Activated CD8-positive, alpha-beta T cell treated with anti-CD3 and anti-CD28 coated beads for 36 hours (primary cell): Measurements from ENCODE around the gene USP44. TPM values are rescaled to one million over a fixed set of nuclear protein-coding genes. Genes with fewer than 3 reads are reported as not detected.
A peak's percentile ranks its signal among the peaks of the same experiment; 100 is the strongest.

ENCODE experiments used
- ATAC-seq: fragments of 200-7000 bp; cut with Tn5 transposase; one replicate; pipeline ENCODE4 v1.10.0; 2021; ENCODE audit warnings: mild to moderate bottlenecking, moderate library complexity
- CTCF ChIA-PET: fragments of 350-600 bp; sonication (Branson Sonifier 250); formaldehyde crosslinking; loops from one replicate; lab custom pipeline; 2021; ENCODE audit warnings: antibody characterized with exemption; lab: Charles Lee
- POLR2A ChIA-PET: fragments of 350-600 bp; sonication (Branson Sonifier 250); formaldehyde crosslinking; loops from one replicate; lab custom pipeline; 2021; ENCODE audit warnings: antibody characterized with exemption; lab: Charles Lee
- DNase-seq: peaks from one replicate; pipeline ENCODE4 v3.0.0-alpha.2; 2020
- H3K27ac Mint-ChIP-seq: one replicate; pipeline ENCODE4 v1.8.0; 2021; ENCODE audit warnings: mild to moderate bottlenecking, mixed read lengths
- H3K27me3 Mint-ChIP-seq: one replicate; pipeline ENCODE4 v1.8.0; 2021; ENCODE audit warnings: mixed read lengths
- H3K36me3 Mint-ChIP-seq: one replicate; pipeline ENCODE4 v1.8.0; 2021; ENCODE audit warnings: low read depth, mixed read lengths
- H3K4me1 Mint-ChIP-seq: one replicate; pipeline ENCODE4 v1.8.0; 2021; ENCODE audit warnings: low read depth, mixed read lengths
- H3K4me3 Mint-ChIP-seq: one replicate; pipeline ENCODE4 v1.8.0; 2021; ENCODE audit warnings: mild to moderate bottlenecking, moderate library complexity, mixed read lengths
- H3K9me3 Mint-ChIP-seq: one replicate; pipeline ENCODE4 v1.8.0; 2021; ENCODE audit warnings: mixed read lengths
- intact Hi-C: fragments of 100-400 bp; cut with micrococcal nuclease; formaldehyde crosslinking; loops from one replicate; pipeline ENCODE4 v1.10.0; 2022
- total RNA-seq, 2 experiments: library from RNA; stranded (reverse); gene quantifications; one replicate each; pipeline ENCODE4 v1.2.3, GENCODE V29; 2021
- TF ChIP-seq, protein P1 (sequence below): fragments of 200-600 bp; IDR thresholded peaks from one replicate; pipeline ENCODE4 v1.8.0; 2022; ENCODE audit warnings: antibody characterized with exemption, mild to moderate bottlenecking

Gene USP44
- total RNA-seq, 2 experiments from 2014 or later = 15.2 to 15.5 TPM

DNA sequence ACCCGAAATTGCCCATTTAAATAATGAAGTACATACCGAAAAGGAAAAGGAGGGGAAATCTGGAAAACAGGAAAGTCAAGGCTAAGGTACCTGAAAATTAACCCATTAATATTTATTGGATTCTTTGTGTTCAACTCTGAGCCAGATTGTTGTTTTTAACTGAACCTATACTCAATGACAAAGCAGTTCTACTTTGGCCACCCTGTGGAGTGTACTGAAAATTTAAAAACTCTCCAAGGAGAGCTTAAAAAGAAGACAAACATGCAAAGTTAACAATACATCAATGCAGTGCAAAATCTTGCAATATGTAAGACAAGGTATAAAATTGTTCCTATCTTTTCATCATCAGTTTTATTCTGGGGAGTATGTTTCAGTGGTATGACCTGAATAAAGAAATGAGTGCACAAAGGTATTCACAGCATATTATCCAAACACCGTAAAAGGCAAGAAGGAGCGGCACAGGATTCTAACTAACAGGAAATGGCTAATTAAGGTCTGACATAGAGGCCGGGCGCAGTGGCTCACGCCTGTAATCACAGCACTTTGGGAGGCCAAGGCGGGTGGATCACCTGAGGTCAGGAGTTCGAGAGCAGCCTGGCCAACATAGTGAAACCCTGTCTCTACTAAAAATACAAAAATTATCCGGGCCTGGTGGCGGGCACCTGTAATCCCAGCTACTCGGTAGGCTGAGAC is 1.7 kb downstream of the USP44 start:
- Mint-ChIP-seq H3K27ac (peak overlapping the region; percentile 62), H3K27me3 (peaks cover 5% of the 10 kb centered on the region), H3K4me3 (peak overlapping the region; percentile 82), H3K4me1 (peaks cover 48% of the 10 kb centered on the region), H3K36me3 (peaks cover 11% of the 10 kb centered on the region), H3K9me3 (peaks cover 6% of the 10 kb centered on the region)
- intact Hi-C loops = no loop called here
- TF ChIP-seq, protein P1, sequence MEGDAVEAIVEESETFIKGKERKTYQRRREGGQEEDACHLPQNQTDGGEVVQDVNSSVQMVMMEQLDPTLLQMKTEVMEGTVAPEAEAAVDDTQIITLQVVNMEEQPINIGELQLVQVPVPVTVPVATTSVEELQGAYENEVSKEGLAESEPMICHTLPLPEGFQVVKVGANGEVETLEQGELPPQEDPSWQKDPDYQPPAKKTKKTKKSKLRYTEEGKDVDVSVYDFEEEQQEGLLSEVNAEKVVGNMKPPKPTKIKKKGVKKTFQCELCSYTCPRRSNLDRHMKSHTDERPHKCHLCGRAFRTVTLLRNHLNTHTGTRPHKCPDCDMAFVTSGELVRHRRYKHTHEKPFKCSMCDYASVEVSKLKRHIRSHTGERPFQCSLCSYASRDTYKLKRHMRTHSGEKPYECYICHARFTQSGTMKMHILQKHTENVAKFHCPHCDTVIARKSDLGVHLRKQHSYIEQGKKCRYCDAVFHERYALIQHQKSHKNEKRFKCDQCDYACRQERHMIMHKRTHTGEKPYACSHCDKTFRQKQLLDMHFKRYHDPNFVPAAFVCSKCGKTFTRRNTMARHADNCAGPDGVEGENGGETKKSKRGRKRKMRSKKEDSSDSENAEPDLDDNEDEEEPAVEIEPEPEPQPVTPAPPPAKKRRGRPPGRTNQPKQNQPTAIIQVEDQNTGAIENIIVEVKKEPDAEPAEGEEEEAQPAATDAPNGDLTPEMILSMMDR = no peak
- ATAC-seq (no peak), DNase-seq (no peak)
- ChIA-PET CTCF (no interaction called here), POLR2A (interaction anchor here (0.5 to 1.0 kb wide), 3 partner anchors 31 to 444 kb away, joined by 3 to 5 read pairs (median 4); partner anchors contain the start of gene METAP2)

DNA sequence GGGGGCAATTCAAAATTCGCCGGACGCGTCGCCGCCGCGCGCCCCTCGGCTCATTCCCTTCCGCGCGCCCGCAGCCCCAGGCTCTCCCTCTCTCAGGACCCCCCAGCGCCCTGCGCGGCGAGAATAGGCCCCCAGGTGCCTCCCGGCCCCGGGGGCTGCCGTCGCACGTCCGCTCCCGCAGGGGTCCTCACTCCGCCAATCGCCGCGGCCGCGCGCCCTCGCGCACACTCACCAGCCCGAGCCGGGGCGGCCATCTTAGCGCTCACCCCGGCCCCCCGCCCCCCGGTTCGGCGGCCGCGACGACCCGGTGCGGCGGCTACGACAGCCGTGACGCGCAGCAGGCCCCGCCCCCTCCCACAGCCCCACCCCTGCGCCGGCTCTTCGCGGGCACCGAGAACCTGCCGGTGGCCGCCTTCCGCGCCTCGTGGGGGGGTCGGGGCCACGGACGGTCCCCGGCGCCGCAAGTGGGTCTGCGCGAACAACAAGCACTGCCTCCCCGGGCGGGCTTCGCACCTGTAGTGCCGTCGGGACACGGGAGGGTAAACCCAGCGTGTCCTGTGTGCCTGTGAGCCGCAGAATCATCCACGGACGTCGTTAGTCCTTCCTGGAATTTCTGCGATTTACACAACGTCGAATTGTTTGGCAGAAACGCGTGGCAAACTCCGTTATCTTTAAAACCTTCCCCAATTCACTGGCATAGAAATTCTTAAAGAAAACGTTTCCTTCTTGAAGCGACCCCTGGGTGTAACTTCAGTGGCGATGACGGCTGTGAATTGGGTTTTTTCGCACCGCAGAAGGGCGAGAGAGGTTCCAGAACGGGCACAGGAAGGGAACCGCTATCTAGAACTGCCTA is 2.5 kb downstream of the USP44 start:
- Mint-ChIP-seq H3K36me3 (peaks cover 9% of the 10 kb centered on the region), H3K4me3 (peak overlapping the region; percentile 82), H3K9me3 (peaks cover 6% of the 10 kb centered on the region), H3K27ac (peak overlapping the region; percentile 78), H3K27me3 (peaks cover 5% of the 10 kb centered on the region), H3K4me1 (peaks cover 42% of the 10 kb centered on the region)
- TF ChIP-seq, protein P1 = no peak
- ATAC-seq (peak; percentile 69), DNase-seq (peak; percentile 71)
- intact Hi-C loops = no loop called here
- CTCF ChIA-PET = interaction anchor here (1.2 kb wide), 1 partner anchor 10 kb away, joined by 7 read pairs; no protein-coding TSS in a partner anchor
- POLR2A ChIA-PET = interaction anchor here (0.6 to 1.5 kb wide), 4 partner anchors 31 to 851 kb away, joined by 3 to 10 read pairs (median 4); partner anchors contain the start of genes CDK17 and METAP2

DNA sequence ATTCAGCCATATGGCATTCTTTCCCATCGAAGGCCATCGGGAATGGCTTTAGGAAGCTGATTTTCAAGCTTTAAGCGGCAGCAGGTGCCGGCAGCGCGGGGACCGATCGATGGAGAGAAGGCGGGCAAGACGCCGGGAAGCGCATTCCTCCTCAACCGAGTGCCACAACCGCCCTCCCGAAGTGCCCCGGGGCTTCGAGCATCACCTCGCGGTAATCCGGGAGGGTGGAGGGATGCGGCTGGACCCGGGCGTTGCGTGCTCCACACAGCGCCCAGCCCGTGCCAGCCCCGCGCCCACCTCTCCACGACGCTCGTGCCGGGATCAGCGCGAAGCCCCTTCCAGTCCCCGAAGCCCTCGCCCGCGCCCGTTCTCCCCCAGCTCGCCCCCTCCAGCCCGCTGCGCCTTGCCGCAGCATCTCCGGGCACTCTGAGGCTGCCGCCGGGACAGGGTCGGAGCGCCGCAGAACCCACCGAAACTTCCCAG is 3.2 kb downstream of the USP44 start:
- DNase-seq (peak; percentile 46), ATAC-seq (peak; percentile 40)
- CTCF ChIA-PET = interaction anchor here (1.2 kb wide), 1 partner anchor 9 kb away, joined by 7 read pairs; no protein-coding TSS in a partner anchor
- intact Hi-C loops = no loop called here
- H3K4me1 Mint-ChIP-seq = peaks cover 36% of the 10 kb centered on the region
- peaks cover 6% of the 10 kb centered on the region for H3K9me3 Mint-ChIP-seq
- TF ChIP-seq, protein P1 = no peak
- H3K36me3 Mint-ChIP-seq = peaks cover 9% of the 10 kb centered on the region
- POLR2A ChIA-PET = interaction anchor here (0.8 to 1.5 kb wide), 5 partner anchors 8 to 852 kb away, joined by 3 to 10 read pairs (median 3); partner anchors contain the start of genes CDK17 and METAP2
- peaks cover 5% of the 10 kb centered on the region for H3K27me3 Mint-ChIP-seq
- H3K4me3 Mint-ChIP-seq = peak overlapping the region; percentile 82
- H3K27ac Mint-ChIP-seq = peak overlapping the region; percentile 78

DNA sequence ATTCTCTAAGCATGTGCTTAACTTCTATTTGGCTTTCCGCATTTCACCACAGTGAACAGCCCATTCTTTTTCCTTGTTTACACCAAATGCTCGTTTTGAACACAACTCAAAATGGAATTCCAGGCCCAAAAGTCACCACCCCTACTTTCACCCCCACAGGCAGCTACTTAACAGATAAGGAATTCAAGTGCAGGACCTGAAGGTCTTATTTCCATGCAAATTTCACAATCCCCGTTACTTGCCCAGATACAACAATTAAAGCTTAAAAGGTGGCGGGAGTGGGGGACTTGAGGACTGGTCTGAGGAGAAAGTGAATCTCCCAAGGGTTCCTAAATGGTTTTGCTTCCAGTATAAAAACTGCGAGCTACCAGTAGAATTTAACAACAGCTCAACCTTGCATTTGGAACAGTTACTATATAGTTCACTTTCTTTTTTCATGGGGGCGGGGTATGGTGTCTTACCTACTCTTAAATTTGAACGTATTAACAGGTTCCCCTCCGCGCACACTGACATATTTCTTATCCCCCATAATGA is 3.7 kb downstream of the USP44 start:
- ATAC-seq (peak; percentile 25), DNase-seq (no peak)
- CTCF ChIA-PET = interaction anchor here (1.0 to 1.4 kb wide), 3 partner anchors 9 to 15 kb away, joined by 4 to 9 read pairs (median 7); no protein-coding TSS in a partner anchor
- H3K36me3 Mint-ChIP-seq = peaks cover 9% of the 10 kb centered on the region
- peak overlapping the region; percentile 82 for H3K4me3 Mint-ChIP-seq
- H3K27me3 Mint-ChIP-seq = peaks cover 5% of the 10 kb centered on the region
- H3K9me3 Mint-ChIP-seq = peaks cover 6% of the 10 kb centered on the region
- TF ChIP-seq, protein P1 = no peak
- H3K4me1 Mint-ChIP-seq = peaks cover 34% of the 10 kb centered on the region
- peak overlapping the region; percentile 78 for H3K27ac Mint-ChIP-seq
- POLR2A ChIA-PET = interaction anchor here (0.8 to 1.5 kb wide), 5 partner anchors 8 to 853 kb away, joined by 3 to 10 read pairs (median 3); partner anchors contain the start of genes CDK17 and METAP2
- intact Hi-C loops = no loop called here
